IMR-90 (cell line): Measurements from ENCODE around the gene FBLN7. TPM values are rescaled to one million over a fixed set of nuclear protein-coding genes. Genes with fewer than 3 reads are reported as not detected.

Experiments used
- ATAC-seq: fragments of 200-7000 bp; cut with Tn5 transposase; 2 replicates; pipeline ENCODE4 v1.9.1; 2020; ENCODE audit warnings: low read depth, mild to moderate bottlenecking, moderate library complexity
- BruUV-seq: library from RNA; stranded (reverse); fragments of 400-500 nt; replicated peaks from 2 replicates; lab custom pipeline; 2021; lab: Mats Ljungman, UMichigan
- CTCF ChIA-PET: fragments of 300-600 bp; formaldehyde crosslinking; extraction: SDS; loops from one replicate; lab custom pipeline; 2021; ENCODE audit warnings: antibody characterized with exemption; lab: Yijun Ruan, JAX
- POLR2A ChIA-PET: fragments of 300-600 bp; sonication (Branson Sonifier 250); formaldehyde crosslinking; loops from one replicate; lab custom pipeline; 2022; ENCODE audit warnings: antibody characterized with exemption; ENCODE audit not compliant: unreplicated experiment; lab: Charles Lee
- DNase-seq: peaks from one replicate; pipeline ENCODE4 v3.0.0; 2013
- H2AFZ ChIP-seq: replicated peaks from 2 replicates; pipeline ENCODE3; 2013; ENCODE audit warnings: low read length, mild to moderate bottlenecking; ENCODE audit not compliant: poor library complexity
- H2AK5ac ChIP-seq: 2 replicates; pipeline ENCODE4 v1.6.1; 2013; ENCODE audit warnings: low read depth, low read length, inconsistent platforms
- H2AK9ac ChIP-seq: replicated peaks from 2 replicates; pipeline ENCODE3; 2013; ENCODE audit warnings: mild to moderate bottlenecking, low read depth, low read length, moderate library complexity; ENCODE audit not compliant: poor library complexity
- H2BK120ac ChIP-seq: 2 replicates; pipeline ENCODE4 v1.6.1; 2013; ENCODE audit warnings: low read depth, low read length, inconsistent platforms
- H2BK15ac ChIP-seq: 3 replicates; pipeline ENCODE4 v1.6.1; 2013; ENCODE audit warnings: low read depth, low read length, inconsistent platforms
- H2BK20ac ChIP-seq: 2 replicates; pipeline ENCODE4 v1.6.1; 2013; ENCODE audit warnings: low read depth, mild to moderate bottlenecking, inconsistent platforms, low read length, moderate library complexity
- H2BK5ac ChIP-seq: 2 replicates; pipeline ENCODE4 v1.6.1; 2013; ENCODE audit warnings: mild to moderate bottlenecking, low read depth, low read length, inconsistent platforms; ENCODE audit not compliant: poor library complexity, severe bottlenecking
- H3K14ac ChIP-seq: replicated peaks from 2 replicates; pipeline ENCODE4 v1.6.1; 2013; ENCODE audit warnings: low read depth, low read length, inconsistent platforms
- H3K18ac ChIP-seq: 2 replicates; pipeline ENCODE4 v1.6.1; 2013; ENCODE audit warnings: low read depth, low read length, control low read depth
- H3K23ac ChIP-seq: 2 replicates; pipeline ENCODE4 v1.6.1; 2013; ENCODE audit warnings: low read depth, low read length, inconsistent platforms
- H3K27ac ChIP-seq: 2 replicates; pipeline ENCODE4 v1.5.1; 2013; ENCODE audit warnings: mild to moderate bottlenecking, control low read depth, low read length; ENCODE audit not compliant: insufficient read depth
- H3K27me3 ChIP-seq: 2 replicates; pipeline ENCODE4 v1.6.1; 2013; ENCODE audit warnings: low read length; ENCODE audit not compliant: control insufficient read depth, insufficient read depth
- H3K36me3 ChIP-seq: 2 replicates; pipeline ENCODE4 v1.6.1; 2013; ENCODE audit warnings: low read length, mixed read lengths; ENCODE audit not compliant: control insufficient read depth, insufficient read depth
- H3K4ac ChIP-seq: 2 replicates; pipeline ENCODE4 v1.6.1; 2013; ENCODE audit warnings: low read depth, low read length, inconsistent platforms
- H3K4me1 ChIP-seq: 2 replicates; pipeline ENCODE4 v1.6.1; 2013; ENCODE audit warnings: low read length, mixed read lengths; ENCODE audit not compliant: control insufficient read depth, insufficient read depth
- H3K4me2 ChIP-seq: 2 replicates; pipeline ENCODE4 v1.6.1; 2013; ENCODE audit warnings: low read depth, mild to moderate bottlenecking, control low read depth, low read length, moderate library complexity
- H3K4me3 ChIP-seq: 2 replicates; pipeline ENCODE4 v1.5.1; 2013; ENCODE audit warnings: low read depth, mild to moderate bottlenecking, control low read depth, low read length, moderate library complexity; ENCODE audit not compliant: insufficient read depth
- H3K56ac ChIP-seq: 2 replicates; pipeline ENCODE4 v1.6.1; 2013; ENCODE audit warnings: low read length, inconsistent platforms; ENCODE audit not compliant: insufficient read depth; ENCODE audit errors: extremely low read depth
- H3K79me1 ChIP-seq, 2 experiments: 2 replicates each; pipeline ENCODE4 v1.6.1; 2013; ENCODE audit warnings: low read length in 2 of 2, inconsistent platforms in 1 of 2, low read depth in 1 of 2
- H3K9ac ChIP-seq: 2 replicates; pipeline ENCODE4 v1.6.1; 2013; ENCODE audit warnings: low read depth, low read length, control low read depth
- H3K9me1 ChIP-seq: 2 replicates; pipeline ENCODE4 v1.6.1; 2013; ENCODE audit warnings: low read length, inconsistent platforms; ENCODE audit not compliant: insufficient read depth
- H3K9me3 ChIP-seq: 2 replicates; pipeline ENCODE4 v1.6.1; 2013; ENCODE audit warnings: low read length; ENCODE audit not compliant: control insufficient read depth, insufficient read depth
- H4K20me1 ChIP-seq: 2 replicates; pipeline ENCODE4 v1.6.1; 2013; ENCODE audit warnings: low read length, inconsistent platforms; ENCODE audit not compliant: insufficient read depth
- H4K5ac ChIP-seq: 2 replicates; pipeline ENCODE4 v1.6.1; 2013; ENCODE audit warnings: mild to moderate bottlenecking, low read depth, low read length, control low read depth
- H4K8ac ChIP-seq, 2 experiments: 2 replicates each; pipeline ENCODE4 v1.6.1; 2013; ENCODE audit warnings: low read depth in 2 of 2, low read length in 2 of 2, control low read depth in 1 of 2, inconsistent platforms in 1 of 2
- H4K91ac ChIP-seq: 2 replicates; pipeline ENCODE4 v1.6.1; 2013; ENCODE audit warnings: low read depth, low read length, inconsistent platforms; ENCODE audit not compliant: insufficient read depth
- BHLHE40 ChIP-seq: fragments of 150-350 bp; IDR thresholded peaks from 2 replicates; pipeline ENCODE4 v1.6.1; 2016; ENCODE audit warnings: mild to moderate bottlenecking, low read depth, low read length
- CEBPB ChIP-seq: IDR thresholded peaks from 2 replicates; pipeline ENCODE4 v1.6.1; 2012; ENCODE audit warnings: low read depth, low read length, improper control_type of control experiment
- CHD1 ChIP-seq: IDR thresholded peaks from 2 replicates; pipeline ENCODE4 v1.6.1; 2012; ENCODE audit warnings: low read depth, low read length, improper control_type of control experiment
- CTCF ChIP-seq: conservative IDR thresholded peaks from 2 replicates; pipeline ENCODE4 v1.5.1; 2012; ENCODE audit warnings: mild to moderate bottlenecking, low read depth, low read length, improper control_type of control experiment
- ELK1 ChIP-seq: fragments of 150-350 bp; IDR thresholded peaks from 2 replicates; pipeline ENCODE4 v1.6.1; 2016; ENCODE audit warnings: low read depth, mild to moderate bottlenecking, low read length, moderate library complexity, borderline replicate concordance
- FOS ChIP-seq: fragments of 150-350 bp; IDR thresholded peaks from 2 replicates; pipeline ENCODE4 v1.6.1; 2016; ENCODE audit warnings: low read depth, low read length
- MAFK ChIP-seq: IDR thresholded peaks from 2 replicates; pipeline ENCODE4 v1.6.1; 2012; ENCODE audit warnings: low read depth, low read length, improper control_type of control experiment
- MAZ ChIP-seq: IDR thresholded peaks from 2 replicates; pipeline ENCODE4 v1.6.1; 2012; ENCODE audit warnings: low read depth, mild to moderate bottlenecking, low read length, improper control_type of control experiment, moderate library complexity, borderline replicate concordance
- MXI1 ChIP-seq: IDR thresholded peaks from 2 replicates; pipeline ENCODE4 v1.6.1; 2012; ENCODE audit warnings: low read depth, mild to moderate bottlenecking, low read length, moderate library complexity, borderline replicate concordance
- NFE2L2 ChIP-seq: fragments of 150-350 bp; IDR thresholded peaks from 2 replicates; pipeline ENCODE4 v1.6.1; 2016; ENCODE audit warnings: low read depth, mild to moderate bottlenecking, low read length
- POLR2A ChIP-seq: IDR thresholded peaks from 2 replicates; pipeline ENCODE4 v1.6.1; 2012; ENCODE audit warnings: mild to moderate bottlenecking, low read depth, low read length
- RAD21 ChIP-seq: IDR thresholded peaks from 2 replicates; pipeline ENCODE4 v1.6.1; 2012; ENCODE audit warnings: low read length, improper control_type of control experiment
- RCOR1 ChIP-seq: IDR thresholded peaks from 2 replicates; pipeline ENCODE4 v1.6.1; 2012; ENCODE audit warnings: mild to moderate bottlenecking, low read length, improper control_type of control experiment; ENCODE audit not compliant: insufficient replicate concordance
- RFX5 ChIP-seq: IDR thresholded peaks from 2 replicates; pipeline ENCODE4 v1.8.0; 2012; ENCODE audit warnings: low read depth, mild to moderate bottlenecking, low read length, moderate library complexity
- SMC3 ChIP-seq: fragments of 150-350 bp; IDR thresholded peaks from 2 replicates; pipeline ENCODE4 v1.6.1; 2016; ENCODE audit warnings: low read depth, mild to moderate bottlenecking, antibody characterized with exemption, low read length, moderate library complexity
- USF2 ChIP-seq: fragments of 150-350 bp; IDR thresholded peaks from 2 replicates; pipeline ENCODE4 v1.6.1; 2017; ENCODE audit warnings: mild to moderate bottlenecking, antibody characterized with exemption, low read length, low read depth
- WGBS, 2 experiments: methylation state at CpG; one replicate each; pipeline versions ENCODE4 v1.1.5 to v1.1.7; 2013; ENCODE audit warnings: missing lambda C conversion rate in 2 of 2; ENCODE audit not compliant: insufficient read length in 1 of 2; ENCODE audit errors: extremely low coverage in 2 of 2; 5-methylcytosine and 5-hydroxymethylcytosine counted together
- dilution Hi-C: fragments of 300-500 bp; cut with HindIII; formaldehyde crosslinking; loops from one replicate; pipeline ENCODE4 v1.14.3; 2018; ENCODE audit warnings: low sequenced_read_pairs; ENCODE audit not compliant: unreplicated experiment
- in situ Hi-C: fragments of 300-500 bp; cut with MboI; formaldehyde crosslinking; loops from 3 replicates; pipeline ENCODE4 v1.14.3; 2019; ENCODE audit warnings: low sequenced_read_pairs, inconsistent platforms, mixed read lengths
- intact Hi-C: fragments of 100-400 bp; cut with micrococcal nuclease; formaldehyde crosslinking; loops from 2 replicates; pipeline ENCODE4 v1.10.0; 2022
- polyA plus RNA-seq, 3 experiments: library from polyadenylated mRNA; depleted of rRNA; stranded (reverse); fragments of >200 nt; gene quantifications; 2 replicates each; pipeline ENCODE4 v1.2.3, GENCODE V29; 2012; ENCODE audit warnings: low replicate concordance in 1 of 3
- total RNA-seq: library from RNA; depleted of rRNA; stranded (reverse); fragments of >200 nt; gene quantifications from 2 replicates; pipeline ENCODE4 v1.2.3, GENCODE V29; 2012

FBLN7 gene
- total and polyA plus RNA-seq, 2 of the 4 experiments (the other 2 are of a cell fraction) = 0.18 to 1.2 TPM

GRCh38 chr2:112144966-112145365, 6.8 kb downstream of the FBLN7 start:
- DNase-seq (peak; percentile 8), ATAC-seq (no peak)
- Histone ChIP-seq H4K5ac (no peak overlapping the region), H3K79me1 (0 out of 4 replicates have a peak, but pooled peaks cover 0 to 7% of the 10 kb centered on the region in 2 experiments), H2BK15ac (no peak overlapping the region), H3K56ac (no peak overlapping the region), H3K27ac (no peak overlapping the region), H2BK5ac (no peak overlapping the region), H3K9ac (no peak overlapping the region), H3K23ac (no peak overlapping the region), H3K4me1 (peaks cover 3% of the 10 kb centered on the region), H3K9me1 (peaks cover 5% of the 10 kb centered on the region), H2BK120ac (no peak overlapping the region), H3K36me3 (no peaks in the 10 kb centered on the region), H2AK5ac (no peak overlapping the region), H4K91ac (no peak overlapping the region), H3K9me3 (no peaks in the 10 kb centered on the region), H2AFZ (no peak overlapping the region), H3K4me2 (no peak overlapping the region), H2BK20ac (no peak overlapping the region), H3K4ac (no peak overlapping the region), H4K8ac (no peak overlapping the region), H3K4me3 (no peak overlapping the region), H3K18ac (no peak overlapping the region), H3K14ac (no peak overlapping the region), H4K20me1 (no peaks in the 10 kb centered on the region), H2AK9ac (no peak overlapping the region), H3K27me3 (no peaks in the 10 kb centered on the region)
- in situ Hi-C loops (no loop called here), dilution Hi-C loops (no loop called here), intact Hi-C loops (no loop called here)
- ChIA-PET CTCF (no interaction called here), POLR2A (no interaction called here)
- BruUV-seq = no TSS peak
- no peak for TF ChIP-seq NFE2L2
- no peak for TF ChIP-seq MAFK
- TF ChIP-seq RCOR1 = no peak
- no peak for TF ChIP-seq FOS
- no peak for TF ChIP-seq POLR2A
- no peak for TF ChIP-seq BHLHE40
- no peak for TF ChIP-seq CTCF
- no peak for TF ChIP-seq ELK1
- TF ChIP-seq MAZ = no peak
- no peak for TF ChIP-seq RFX5
- no peak for TF ChIP-seq CEBPB
- no peak for TF ChIP-seq USF2
- TF ChIP-seq MXI1 = no peak
- no peak for TF ChIP-seq RAD21
- TF ChIP-seq CHD1 = no peak
- no peak for TF ChIP-seq SMC3
- WGBS, 2 experiments = no CpG with 5 or more reads among the region's 6 CpGs
